Myometrial cell (primary cell): ENCODE data around the gene CHCHD1. TPM values are rescaled to one million over a fixed set of nuclear protein-coding genes. Genes with fewer than 3 reads are reported as not detected.

ENCODE experiments used
- total RNA-seq: library from RNA; depleted of rRNA; stranded (reverse); fragments of >200 nt; gene quantifications from 2 replicates; pipeline ENCODE4 v1.2.3, GENCODE V29; 2015

CHCHD1 gene
- 37.2 and 39.2 TPM in 2 replicates for total RNA-seq

DNA sequence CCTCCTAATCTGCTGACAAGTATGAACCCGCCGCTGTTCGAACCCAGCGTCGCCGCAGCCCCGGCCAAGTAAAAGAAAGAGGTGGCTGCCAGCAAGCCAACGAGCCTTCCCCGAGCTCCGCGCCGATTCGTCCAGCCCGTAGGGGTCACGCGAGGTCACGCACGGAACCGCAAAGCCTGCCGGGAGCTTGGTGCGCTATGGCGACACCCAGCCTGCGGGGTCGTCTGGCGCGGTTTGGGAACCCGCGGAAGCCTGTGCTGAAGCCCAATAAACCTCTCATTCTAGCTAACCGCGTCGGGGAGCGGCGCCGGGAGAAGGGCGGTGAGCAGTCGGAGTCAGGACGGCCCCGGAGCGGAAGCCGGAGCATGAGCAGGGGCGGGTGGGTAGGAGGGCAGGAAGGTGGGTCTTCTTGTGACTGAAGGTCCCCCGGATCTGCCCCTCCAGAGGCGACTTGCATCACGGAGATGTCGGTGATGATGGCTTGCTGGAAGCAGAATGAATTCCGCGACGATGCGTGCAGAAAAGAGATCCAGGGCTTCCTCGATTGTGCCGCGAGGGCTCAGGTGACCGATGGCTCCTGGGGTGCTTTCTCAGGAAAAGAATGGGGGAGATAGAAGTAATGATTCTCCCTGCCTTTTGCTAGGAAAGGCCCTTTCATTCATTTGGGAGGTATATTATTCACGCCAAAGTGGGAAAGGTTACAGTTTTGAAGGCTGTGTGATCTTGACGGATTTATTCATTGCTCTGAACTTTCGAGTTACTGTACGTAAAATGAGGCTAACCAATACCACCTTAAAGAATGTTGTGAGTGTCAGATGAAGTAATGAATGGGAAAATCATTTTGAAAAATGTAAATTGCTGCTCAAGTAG lies at the start of gene CHCHD1:
TSS of gene CHCHD1 (plus strand) at position 170 of the 870 bp plus-strand sequence. CDS start at position 198, 28 bp downstream.

DNA sequence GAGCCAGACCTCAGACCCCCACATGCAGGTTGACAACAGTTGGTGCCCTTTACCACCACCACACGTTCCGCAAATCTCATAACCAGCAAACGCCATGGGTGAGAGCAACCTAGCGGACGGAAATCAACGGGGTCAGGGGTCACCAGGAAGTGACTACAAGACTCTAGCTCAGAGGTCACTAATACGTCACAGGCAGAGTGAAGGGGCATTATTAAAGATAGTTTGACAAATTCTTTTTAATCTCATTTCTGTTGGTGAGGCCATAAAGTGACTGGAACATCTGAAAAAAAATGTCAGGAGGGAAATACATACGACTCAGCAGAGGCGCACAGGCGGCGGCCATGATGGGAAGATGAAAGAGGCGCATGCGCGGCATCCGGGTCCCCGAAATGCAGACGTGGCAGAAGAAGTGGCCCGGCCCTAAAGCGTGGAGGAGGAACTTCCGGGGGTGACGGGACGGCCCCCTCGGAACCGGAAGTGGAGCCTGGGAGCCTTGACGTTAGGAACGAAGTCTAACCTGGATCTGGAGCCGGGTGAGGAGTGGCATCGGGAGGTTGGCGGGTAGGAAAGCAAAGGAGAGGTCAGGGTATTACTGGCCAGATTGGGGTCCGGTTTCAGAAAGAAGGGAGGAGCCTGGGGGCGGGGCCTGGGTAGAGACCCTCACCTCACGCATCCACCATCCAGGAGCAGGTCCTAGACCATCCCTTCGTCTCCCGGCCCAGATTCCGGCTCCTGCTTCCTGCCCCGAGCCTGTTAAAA lies 37.8 kb upstream of the CHCHD1 start, which contains the start of gene SEC24C:
TSS of gene SEC24C (plus strand) at position 468 of the 759 bp plus-strand sequence. CDS start 2,461 bp downstream, outside the sequence.

DNA sequence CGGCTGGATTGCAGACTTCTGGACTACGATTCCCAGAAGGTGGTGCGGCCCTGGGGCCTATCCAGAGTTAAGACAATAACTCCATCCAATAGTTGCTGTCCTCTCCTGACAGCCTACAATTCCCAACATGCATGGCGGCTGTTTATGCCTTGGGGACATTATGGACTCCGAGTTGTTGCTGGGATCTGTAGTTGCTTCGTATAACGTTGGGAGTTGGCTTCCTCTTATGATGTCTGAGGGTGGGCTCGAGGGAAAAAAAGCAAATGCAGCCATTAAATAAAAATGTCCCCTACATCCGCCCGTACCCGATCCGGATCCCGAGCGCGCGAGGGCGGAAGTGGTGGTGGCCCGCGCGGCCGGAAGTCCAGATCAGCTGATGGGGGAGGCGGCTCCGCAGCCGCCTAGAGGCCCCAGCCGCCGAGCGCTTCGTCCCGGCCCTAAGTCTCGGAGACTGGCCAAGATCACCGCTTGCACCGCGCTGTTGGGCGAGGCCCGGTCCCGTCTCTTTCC lies 3.4 kb downstream of the CHCHD1 start, which contains the start of gene ZSWIM8:
TSS of gene ZSWIM8 (plus strand) at position 396 of the 510 bp plus-strand sequence. CDS start 273 bp downstream, outside the sequence.

Other genes starting within 250 kb of the CHCHD1 start
- 17.9 and 23.4 TPM in 2 replicates for gene USP54, start 190.7 kb upstream of the CHCHD1 start, total RNA-seq
- gene MYOZ1, start 140.6 kb upstream of the CHCHD1 start, total RNA-seq = 0.53 TPM in 1 of 2 replicates, not detected in the other
- under 0.01 and 0.18 TPM in 2 replicates for gene SYNPO2L, start 126.0 kb upstream of the CHCHD1 start, total RNA-seq
- 1.6 TPM in 1 of 2 replicates, not detected in the other for gene AGAP5, start 83.9 kb upstream of the CHCHD1 start, total RNA-seq
- gene SEC24C, start 37.7 kb upstream of the CHCHD1 start, total RNA-seq = 67.7 and 68.9 TPM in 2 replicates
- gene ZSWIM8, start 3.6 kb downstream of the CHCHD1 start, total RNA-seq = 54.8 and 57.4 TPM in 2 replicates
- 21.9 and 27.3 TPM in 2 replicates for gene NDST2, start 29.6 kb downstream of the CHCHD1 start, total RNA-seq
- gene CAMK2G, start 92.5 kb downstream of the CHCHD1 start, total RNA-seq = 21.4 and 23.6 TPM in 2 replicates
- gene PLAU, start 129.1 kb downstream of the CHCHD1 start, total RNA-seq = 14.9 and 25.1 TPM in 2 replicates
- 120 and 126 TPM in 2 replicates for gene VCL, start 216.1 kb downstream of the CHCHD1 start, total RNA-seq